ENCODE data around the gene PRTFDC1. TPM values are rescaled to one million over a fixed set of nuclear protein-coding genes. Genes with fewer than 3 reads are reported as not detected.

PRTFDC1 gene
- total and polyA plus RNA-seq, 2 of the 8 experiments (the other 6 are each of a cell fraction or from before 2014, with no cell fraction given): 5.9 to 6.6 TPM

- H3K9me3 ChIP-seq (ENCODE audit: insufficient read depth in 2 of 2, low read depth in 1 of 2, low read length in 1 of 2): no peaks in the 10 kb centered on the region
- H3K18ac ChIP-seq (ENCODE audit: extremely low read depth, low read length): no peak overlapping the region
- no peak overlapping the region for H4K91ac ChIP-seq (replicated peaks; ENCODE audit: insufficient read length, low read length)
- no peaks in the 10 kb centered on the region for H4K20me1 ChIP-seq (replicated peaks in 1 of 2; ENCODE audit: control insufficient read depth in 1 of 2, insufficient read depth in 2 of 2, low read length in 2 of 2)
- no peaks in the 10 kb centered on the region for H3K79me1 ChIP-seq (ENCODE audit: low read depth, low read length)
- H2BK20ac ChIP-seq (ENCODE audit: low read length): no peak overlapping the region
- H4K8ac ChIP-seq (ENCODE audit: extremely low read depth, insufficient read depth, low read length): no peak overlapping the region
- no peak overlapping the region for H3K14ac ChIP-seq (ENCODE audit: insufficient read length)
- no peak overlapping the region for H3K4me2 ChIP-seq (ENCODE audit: insufficient read depth in 1 of 2, low read depth in 2 of 2, low read length in 2 of 2)
- H3K23ac ChIP-seq (ENCODE audit: insufficient read length): no peak overlapping the region
- H3K23me2 ChIP-seq (ENCODE audit: low read depth, low read length): peaks cover 1% of the 10 kb centered on the region; the same call in 1 of the 2 replicates
- no peak overlapping the region for H2AFZ ChIP-seq (ENCODE audit: low read length)
- H3K79me2 ChIP-seq (ENCODE audit: control insufficient read depth in 1 of 2, insufficient read depth in 2 of 2, low read length in 2 of 2): no peaks in the 10 kb centered on the region
- no peak overlapping the region for H2BK5ac ChIP-seq (ENCODE audit: low read depth, low read length)
- TF ChIP-seq TAF1 (IDR thresholded peaks at IDR 0.05; ENCODE audit: low read depth, low read length) (no peak), CTBP2 (IDR thresholded peaks at IDR 0.05; ENCODE audit: borderline replicate concordance, insufficient read depth, insufficient read length, low read length) (no peak), SIN3A (conservative IDR thresholded peaks at IDR 0.05 in 1 of 2, IDR thresholded peaks at IDR 0.05 in 1 of 2; ENCODE audit: low read depth in 1 of 2, low read length in 2 of 2) (no peak), CBX5 (IDR thresholded peaks at IDR 0.05; ENCODE audit: low read depth, low read length) (no peak), POLR2A (IDR thresholded peaks at IDR 0.05; ENCODE audit: control extremely low read depth in 1 of 2, low read depth in 2 of 2, low read length in 2 of 2) (no peak), GTF2F1 (IDR thresholded peaks at IDR 0.05; ENCODE audit: borderline replicate concordance, low read depth, low read length) (no peak), EGR1 (IDR thresholded peaks at IDR 0.05; ENCODE audit: borderline replicate concordance, low read depth, low read length) (no peak), ZNF274 (IDR thresholded peaks at IDR 0.05; ENCODE audit: borderline replicate concordance, extremely low read depth, low read length) (no peak), TBP (IDR thresholded peaks at IDR 0.05; ENCODE audit: low read depth, low read length) (no peak)
- FAIRE-seq: no peak
- WGBS, 2 experiments (ENCODE audit: extremely low coverage in 1 of 2, insufficient coverage in 1 of 2, insufficient read length in 1 of 2, insufficient replicate concordance in 2 of 2, low coverage in 1 of 2, low lambda C conversion rate in 2 of 2, missing lambda C conversion rate in 1 of 2): 68% methylated on average over 2 of the region's 2 CpGs; no CpG with 5 or more reads in 1 of the 2 experiments
- H3K56ac ChIP-seq (replicated peaks; ENCODE audit: insufficient read length, low read depth, low read length): no peak overlapping the region
- no peak overlapping the region for H3K27ac ChIP-seq (ENCODE audit: low read depth, low read length)
- H4K5ac ChIP-seq (ENCODE audit: insufficient read length, low read depth, low read length): no peak overlapping the region
- H3K4me3 ChIP-seq (ENCODE audit: extremely low read depth in 1 of 4, insufficient read depth in 2 of 4, low read depth in 3 of 4, low read length in 4 of 4): no peak overlapping the region
- H3K4me1 ChIP-seq (replicated peaks in 1 of 4; ENCODE audit: control insufficient read depth in 3 of 4, insufficient read depth in 4 of 4, low read length in 3 of 4): no peaks in the 10 kb centered on the region
- H3K4ac ChIP-seq (replicated peaks; ENCODE audit: insufficient read length, low read depth, low read length): no peak overlapping the region
- H3K27me3 ChIP-seq (replicated peaks in 1 of 4; ENCODE audit: control insufficient read depth in 3 of 4, extremely low read depth in 1 of 4, insufficient read depth in 3 of 4, low read length in 3 of 4): no peaks in the 10 kb centered on the region
- H2BK15ac ChIP-seq (ENCODE audit: low read length): no peak overlapping the region
- ChIA-PET POLR2A (ENCODE audit: partially characterized antibody) (interaction anchor here (1.1 kb wide), 1 partner anchor 42 kb away, joined by 3 read pairs; no protein-coding TSS in a partner anchor), CTCF (ENCODE audit: partially characterized antibody) (no interaction called here)
- no peak overlapping the region for H3K9ac ChIP-seq (replicated peaks in 1 of 4; ENCODE audit: extremely low read depth in 1 of 4, low read depth in 3 of 4, low read length in 3 of 4)
- H3K36me3 ChIP-seq (ENCODE audit: control insufficient read depth in 2 of 4, insufficient read depth in 4 of 4, low read length in 3 of 4): no peaks in the 10 kb centered on the region
- DNase-seq (ENCODE audit: low read depth in 1 of 2, low spot score in 2 of 2): no peak
- no peak overlapping the region for H2BK120ac ChIP-seq (replicated peaks; ENCODE audit: low read depth, low read length)
- H2AK5ac ChIP-seq (ENCODE audit: low read depth, low read length): no peak overlapping the region
- H2BK12ac ChIP-seq (ENCODE audit: low read depth, low read length): no peak overlapping the region
These were observed 109.5 kb downstream of the PRTFDC1 start for GRCh38 chr10:24842856-24843255.

All from H1 (cell line).